DND-41 (cell line): Measurements from ENCODE around the gene ZBTB14.

Experiments used
- ATAC-seq: fragments of 200-7000 bp; cut with Tn5 transposase; 3 replicates; pipeline ENCODE4 v1.9.1; 2021; ENCODE audit warnings: low read depth; ENCODE audit not compliant: insufficient read depth
- DNase-seq: peaks from one replicate; pipeline ENCODE4 v3.0.0-alpha.2; 2020
- H2AFZ ChIP-seq: 2 replicates; pipeline ENCODE4 v1.6.0; 2012; ENCODE audit warnings: low read depth, low read length
- H3K27ac ChIP-seq: 2 replicates; pipeline ENCODE4 v1.5.1; 2012; ENCODE audit warnings: low read length, inconsistent platforms
- H3K27me3 ChIP-seq: fragments of 200-600 bp; sonication (generic); 2 replicates; pipeline ENCODE4 v1.6.0; 2012; ENCODE audit warnings: low read length, mild to moderate bottlenecking, inconsistent platforms; ENCODE audit not compliant: insufficient read depth, poor library complexity
- H3K36me3 ChIP-seq: 2 replicates; pipeline ENCODE4 v1.5.1; 2012; ENCODE audit warnings: low read length, inconsistent platforms; ENCODE audit not compliant: insufficient read depth
- H3K4me1 ChIP-seq: 2 replicates; pipeline ENCODE4 v1.5.1; 2012; ENCODE audit warnings: mild to moderate bottlenecking, low read length; ENCODE audit not compliant: insufficient read depth
- H3K4me2 ChIP-seq: 2 replicates; pipeline ENCODE4 v1.6.0; 2012; ENCODE audit warnings: mild to moderate bottlenecking, moderate library complexity, low read length, inconsistent platforms; ENCODE audit not compliant: insufficient read depth
- H3K4me3 ChIP-seq, 2 experiments: fragments of 200-600 bp in 1 of 2; shearing (Covaris generic) in 1 of 2; 2 replicates each; pipeline ENCODE4 v1.5.1; 2012 to 2016; ENCODE audit warnings: inconsistent platforms in 2 of 2, low read length in 2 of 2, mild to moderate bottlenecking in 2 of 2, low read depth in 1 of 2, moderate library complexity in 1 of 2
- H3K79me2 ChIP-seq: 2 replicates; pipeline ENCODE4 v1.6.0; 2012; ENCODE audit warnings: low read length, inconsistent platforms; ENCODE audit not compliant: insufficient read depth
- H3K9ac ChIP-seq: 2 replicates; pipeline ENCODE4 v1.6.0; 2012; ENCODE audit warnings: low read depth, mild to moderate bottlenecking, inconsistent platforms, low read length, moderate library complexity
- H3K9me3 ChIP-seq: 2 replicates; pipeline ENCODE4 v1.5.1; 2012; ENCODE audit warnings: low read length, moderate library complexity, mild to moderate bottlenecking, inconsistent platforms; ENCODE audit not compliant: insufficient read depth, severe bottlenecking
- H4K20me1 ChIP-seq: 2 replicates; pipeline ENCODE4 v1.6.0; 2012; ENCODE audit warnings: low read length; ENCODE audit not compliant: insufficient read depth
- EZH2 ChIP-seq: IDR thresholded peaks from 3 replicates; pipeline ENCODE4 v1.6.1; 2012; ENCODE audit warnings: borderline replicate concordance, low read depth, mild to moderate bottlenecking, moderate library complexity, low read length, inconsistent platforms; ENCODE audit not compliant: severe bottlenecking
- TF ChIP-seq, protein P1 (sequence below): IDR thresholded peaks from 2 replicates; pipeline ENCODE4 v1.5.1; 2012; ENCODE audit warnings: borderline replicate concordance, low read length, moderate library complexity, mild to moderate bottlenecking; ENCODE audit not compliant: poor library complexity, severe bottlenecking; ENCODE audit errors: extremely low read depth

ZBTB14 gene, protein sequence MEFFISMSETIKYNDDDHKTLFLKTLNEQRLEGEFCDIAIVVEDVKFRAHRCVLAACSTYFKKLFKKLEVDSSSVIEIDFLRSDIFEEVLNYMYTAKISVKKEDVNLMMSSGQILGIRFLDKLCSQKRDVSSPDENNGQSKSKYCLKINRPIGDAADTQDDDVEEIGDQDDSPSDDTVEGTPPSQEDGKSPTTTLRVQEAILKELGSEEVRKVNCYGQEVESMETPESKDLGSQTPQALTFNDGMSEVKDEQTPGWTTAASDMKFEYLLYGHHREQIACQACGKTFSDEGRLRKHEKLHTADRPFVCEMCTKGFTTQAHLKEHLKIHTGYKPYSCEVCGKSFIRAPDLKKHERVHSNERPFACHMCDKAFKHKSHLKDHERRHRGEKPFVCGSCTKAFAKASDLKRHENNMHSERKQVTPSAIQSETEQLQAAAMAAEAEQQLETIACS

DNA sequence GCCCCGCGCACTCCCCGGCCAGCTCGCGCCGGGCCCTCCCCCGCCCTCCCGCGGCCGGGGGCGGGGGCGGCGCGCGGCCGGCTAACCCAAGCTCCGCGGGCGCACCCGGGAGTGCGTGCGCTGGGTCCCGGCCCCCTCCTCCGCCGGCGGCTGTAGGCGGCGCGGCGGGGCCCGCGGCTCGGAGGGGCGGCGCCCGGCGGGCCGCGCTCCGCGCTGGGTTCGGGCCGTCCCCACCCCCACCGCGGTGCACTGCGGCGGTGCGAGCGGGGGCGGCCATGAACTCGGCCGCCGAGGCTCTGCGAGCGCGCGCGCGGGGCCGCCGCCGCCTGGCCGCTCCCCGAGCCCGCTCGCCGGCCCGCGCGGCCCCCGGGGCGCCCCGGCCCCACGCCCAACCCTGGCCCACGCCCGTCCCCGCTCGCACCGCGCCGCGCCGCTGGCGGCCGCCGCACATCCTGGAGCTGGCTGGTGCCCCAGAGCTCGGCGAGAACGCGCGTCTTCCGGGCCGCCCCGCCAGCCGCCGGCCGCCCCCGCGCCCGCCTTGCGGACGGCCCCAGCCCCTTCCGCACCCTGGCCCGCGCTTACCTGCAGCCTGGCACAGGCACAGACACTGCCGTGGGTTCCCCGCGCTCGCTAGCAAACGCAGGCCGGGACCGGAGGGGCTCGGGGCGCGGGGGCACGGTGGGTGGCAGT is at the start of gene ZBTB14:
ZBTB14 (minus strand) TSS at position 496 of the 690 bp plus-strand sequence. CDS start 2,480 bp downstream, outside the sequence.
- Histone ChIP-seq H3K4me1 (peaks cover 27% of the 10 kb centered on the region), H3K27ac (peak within 1 kb of the TSS; percentile 97), H3K36me3 (peaks cover 31% of the 10 kb centered on the region), H3K9ac (peak within 1 kb of the TSS; percentile 98), H4K20me1 (no peaks in the 10 kb centered on the region), H3K79me2 (peaks cover 34% of the 10 kb centered on the region), H3K4me2 (peak within 1 kb of the TSS; percentile 86), H3K27me3 (peaks cover 4% of the 10 kb centered on the region), H2AFZ (peak within 1 kb of the TSS; percentile 87), H3K4me3 (peak within 1 kb of the TSS; percentile 62 to 90), H3K9me3 (no peaks in the 10 kb centered on the region)
- peak; percentile 46 for ATAC-seq
- TF ChIP-seq EZH2, result no peak
- TF ChIP-seq, protein P1, sequence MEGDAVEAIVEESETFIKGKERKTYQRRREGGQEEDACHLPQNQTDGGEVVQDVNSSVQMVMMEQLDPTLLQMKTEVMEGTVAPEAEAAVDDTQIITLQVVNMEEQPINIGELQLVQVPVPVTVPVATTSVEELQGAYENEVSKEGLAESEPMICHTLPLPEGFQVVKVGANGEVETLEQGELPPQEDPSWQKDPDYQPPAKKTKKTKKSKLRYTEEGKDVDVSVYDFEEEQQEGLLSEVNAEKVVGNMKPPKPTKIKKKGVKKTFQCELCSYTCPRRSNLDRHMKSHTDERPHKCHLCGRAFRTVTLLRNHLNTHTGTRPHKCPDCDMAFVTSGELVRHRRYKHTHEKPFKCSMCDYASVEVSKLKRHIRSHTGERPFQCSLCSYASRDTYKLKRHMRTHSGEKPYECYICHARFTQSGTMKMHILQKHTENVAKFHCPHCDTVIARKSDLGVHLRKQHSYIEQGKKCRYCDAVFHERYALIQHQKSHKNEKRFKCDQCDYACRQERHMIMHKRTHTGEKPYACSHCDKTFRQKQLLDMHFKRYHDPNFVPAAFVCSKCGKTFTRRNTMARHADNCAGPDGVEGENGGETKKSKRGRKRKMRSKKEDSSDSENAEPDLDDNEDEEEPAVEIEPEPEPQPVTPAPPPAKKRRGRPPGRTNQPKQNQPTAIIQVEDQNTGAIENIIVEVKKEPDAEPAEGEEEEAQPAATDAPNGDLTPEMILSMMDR, result no peak
- DNase-seq, result peak; percentile 71

DNA sequence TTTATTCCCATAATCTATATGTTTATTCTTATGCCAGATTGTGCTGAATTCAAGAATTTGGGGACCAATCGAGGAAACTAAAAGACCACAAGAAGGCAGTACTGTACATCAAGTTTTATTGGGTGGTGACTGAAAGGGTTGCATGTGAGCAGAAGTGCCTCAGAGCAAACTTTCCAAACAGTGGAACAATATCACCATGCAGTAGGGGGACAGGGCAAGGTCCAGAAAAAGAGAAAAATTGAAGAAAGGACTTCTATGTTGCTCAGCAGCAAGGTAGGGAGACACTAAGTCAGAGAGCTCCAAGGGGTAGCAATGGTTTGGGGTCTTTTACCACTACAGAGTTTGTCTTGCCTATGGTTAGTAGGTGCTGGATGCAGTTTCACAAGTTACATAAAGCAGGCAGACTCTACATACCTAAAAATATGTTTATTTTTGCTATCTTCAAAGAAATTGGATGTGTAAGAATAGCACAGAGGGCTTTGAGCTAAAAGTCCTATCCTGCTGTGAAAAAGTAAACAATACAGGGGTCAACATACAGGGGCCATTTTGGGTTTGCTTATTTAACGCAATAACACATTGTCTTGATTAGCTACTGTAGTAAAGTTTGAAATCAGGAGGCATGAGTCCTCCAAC is 43.8 kb upstream of the ZBTB14 start:
- H3K36me3 ChIP-seq, result no peaks in the 10 kb centered on the region
- no peak for DNase-seq

DNA sequence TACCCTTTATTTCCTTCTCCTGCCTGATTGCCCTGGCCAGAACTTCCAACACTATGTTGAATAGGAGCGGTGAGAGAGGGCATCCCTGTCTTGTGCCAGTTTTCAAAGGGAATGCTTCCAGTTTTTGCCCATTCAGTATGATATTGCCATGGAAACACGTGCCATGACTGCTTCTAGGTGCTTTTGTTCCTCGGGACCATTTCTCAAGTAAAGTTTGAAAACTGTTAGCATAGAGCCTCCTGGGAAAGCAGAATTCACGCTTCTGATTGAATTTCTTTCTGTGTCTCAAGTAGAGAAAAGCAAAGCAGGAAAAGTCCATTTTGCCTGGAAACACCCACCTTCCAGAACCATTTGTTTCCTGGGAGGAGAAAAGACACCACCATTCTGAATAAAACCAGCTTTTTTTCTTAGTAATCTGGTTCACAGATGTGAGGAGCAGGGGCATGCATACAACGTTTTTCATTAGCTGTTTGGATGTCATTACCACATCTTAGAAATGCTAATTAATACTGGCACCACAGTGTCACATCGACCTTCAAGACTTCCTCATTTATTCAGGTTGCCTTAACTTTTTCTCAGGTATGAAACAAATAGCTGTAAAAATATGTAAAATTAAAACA is 39.0 kb upstream of the ZBTB14 start:
- H2AFZ ChIP-seq, result no peak overlapping the region

More for the DNA sequence above, 43.8 kb upstream of the ZBTB14 start:
- no peak overlapping the region for H3K9ac ChIP-seq
- H2AFZ ChIP-seq, result no peak overlapping the region
- no peaks in the 10 kb centered on the region for H4K20me1 ChIP-seq
- H3K4me2 ChIP-seq, result no peak overlapping the region
- TF ChIP-seq, protein P1, result no peak
- TF ChIP-seq EZH2, result no peak
- H3K4me1 ChIP-seq, result no peaks in the 10 kb centered on the region
- H3K27ac ChIP-seq, result no peak overlapping the region
- H3K9me3 ChIP-seq, result no peaks in the 10 kb centered on the region
- no peak for ATAC-seq
- H3K4me3 ChIP-seq, result no peak overlapping the region
- no peaks in the 10 kb centered on the region for H3K27me3 ChIP-seq
- no peaks in the 10 kb centered on the region for H3K79me2 ChIP-seq

More for the DNA sequence above, 39.0 kb upstream of the ZBTB14 start:
- DNase-seq, result no peak
- TF ChIP-seq EZH2, result no peak
- TF ChIP-seq, protein P1, result no peak
- no peak for ATAC-seq
- Histone ChIP-seq H3K4me2 (no peak overlapping the region), H3K4me3 (no peak overlapping the region), H3K9me3 (no peaks in the 10 kb centered on the region), H4K20me1 (no peaks in the 10 kb centered on the region), H3K4me1 (no peaks in the 10 kb centered on the region), H3K36me3 (no peaks in the 10 kb centered on the region), H3K79me2 (no peaks in the 10 kb centered on the region), H3K9ac (no peak overlapping the region), H3K27me3 (no peaks in the 10 kb centered on the region), H3K27ac (no peak overlapping the region)
